ENCODE measurements around the gene CAPN10. TPM values are rescaled to one million over a fixed set of nuclear protein-coding genes. Genes with fewer than 3 reads are reported as not detected.

Gene CAPN10
- total RNA-seq, 1 experiment from 2014 or later: 31.2 TPM

DNA sequence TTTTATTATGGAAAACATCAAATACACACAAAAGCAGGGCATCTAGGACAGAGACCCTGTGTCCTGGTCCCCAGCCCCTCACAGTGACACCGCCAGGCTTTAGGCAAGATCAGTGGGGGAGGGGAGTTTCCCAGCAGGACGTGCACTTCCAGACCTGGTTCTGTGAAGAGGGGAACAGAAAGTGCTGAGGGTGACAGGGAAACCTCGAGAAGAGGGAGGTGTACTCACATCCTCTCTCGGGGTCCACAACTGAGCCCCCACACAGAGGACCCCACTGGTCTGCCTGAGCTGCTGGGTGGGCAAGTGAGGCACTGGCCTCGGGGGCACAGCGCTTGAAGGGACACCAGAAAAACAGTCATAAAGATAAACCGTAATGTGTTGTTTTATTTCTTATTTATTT, 34.3 kb downstream of the CAPN10 start:
- DNase-seq (ENCODE audit: low read depth): no peak

DNA sequence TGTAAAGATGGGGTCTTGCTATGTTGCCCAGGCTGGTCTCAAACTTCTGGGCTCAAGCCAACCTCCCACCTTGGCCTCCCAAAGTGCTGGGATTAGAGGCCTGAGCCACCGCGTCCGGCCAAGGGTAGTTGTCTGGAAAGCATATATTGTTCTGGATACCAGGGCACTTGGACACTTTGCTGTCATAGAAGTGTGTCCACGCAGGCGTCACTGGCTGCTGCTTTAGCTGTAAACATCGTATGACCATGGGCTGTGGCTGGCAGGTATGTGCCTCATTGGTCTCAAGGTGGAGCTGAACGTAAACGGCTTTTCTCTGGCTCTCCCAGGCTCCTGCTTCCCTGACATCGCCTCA, 35.5 kb downstream of the CAPN10 start:
- DNase-seq (ENCODE audit: low read depth): no peak

DNA sequence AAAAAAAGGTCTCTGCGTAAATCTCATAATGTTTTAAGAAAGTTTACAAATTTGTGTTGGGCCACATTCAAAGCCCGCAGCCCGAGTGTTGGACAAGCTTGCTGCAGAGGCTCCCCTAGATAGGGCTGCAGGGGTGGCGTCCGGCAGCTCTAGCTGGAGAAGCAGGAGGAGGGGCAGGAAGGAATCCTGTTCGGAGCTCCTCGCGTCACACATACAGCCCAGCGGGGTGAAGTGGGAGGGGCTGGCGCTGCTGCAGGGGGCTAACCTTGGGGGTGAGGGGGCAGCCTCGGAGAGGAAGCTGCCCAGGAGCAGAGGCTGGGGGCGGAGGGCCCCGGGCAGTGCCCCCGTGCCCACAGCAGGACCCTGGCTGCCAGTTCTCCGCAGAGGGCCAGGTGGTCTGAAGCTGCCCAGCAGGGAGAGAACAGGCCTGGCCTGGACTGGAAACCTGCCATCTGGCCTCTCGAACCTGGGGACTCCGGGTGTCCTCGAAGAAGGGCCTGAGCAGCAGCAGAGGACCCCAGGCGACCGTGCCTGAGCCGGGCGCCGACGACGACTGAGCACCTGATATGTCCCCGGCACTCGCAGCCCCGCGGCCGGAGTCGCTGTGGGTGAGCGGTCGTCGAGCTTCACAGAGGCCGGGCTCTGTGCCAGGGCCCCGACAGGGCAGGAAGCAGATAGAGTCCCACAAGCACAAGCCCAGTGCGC, 36.1 kb downstream of the CAPN10 start:
- DNase-seq (ENCODE audit: low read depth): no peak

DNA sequence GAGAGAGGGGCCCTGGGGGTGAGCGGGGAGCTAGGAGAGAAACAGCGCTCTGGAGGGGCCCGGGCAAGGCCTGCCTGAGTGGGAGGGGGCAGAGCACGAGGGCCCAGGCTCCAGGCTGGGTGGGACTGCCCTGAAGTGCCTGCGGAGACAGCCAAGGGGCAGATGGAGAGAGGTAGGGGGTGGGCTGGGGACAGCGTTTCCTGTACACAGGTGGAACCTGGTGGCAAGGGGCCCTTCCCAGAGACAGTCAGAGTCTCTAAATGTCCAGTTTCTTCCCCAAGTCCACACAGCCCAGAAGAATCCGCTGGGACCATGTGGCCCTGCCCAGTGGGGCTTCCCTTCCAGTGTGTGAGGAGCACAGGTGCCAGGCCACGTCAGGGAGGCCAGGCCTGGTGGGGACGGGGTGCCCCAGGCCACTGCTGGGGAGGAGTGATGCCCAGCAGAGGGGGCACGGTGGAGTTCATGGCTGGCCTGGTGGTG, 37.0 kb downstream of the CAPN10 start:
- no peak for DNase-seq (ENCODE audit: low read depth)

DNA sequence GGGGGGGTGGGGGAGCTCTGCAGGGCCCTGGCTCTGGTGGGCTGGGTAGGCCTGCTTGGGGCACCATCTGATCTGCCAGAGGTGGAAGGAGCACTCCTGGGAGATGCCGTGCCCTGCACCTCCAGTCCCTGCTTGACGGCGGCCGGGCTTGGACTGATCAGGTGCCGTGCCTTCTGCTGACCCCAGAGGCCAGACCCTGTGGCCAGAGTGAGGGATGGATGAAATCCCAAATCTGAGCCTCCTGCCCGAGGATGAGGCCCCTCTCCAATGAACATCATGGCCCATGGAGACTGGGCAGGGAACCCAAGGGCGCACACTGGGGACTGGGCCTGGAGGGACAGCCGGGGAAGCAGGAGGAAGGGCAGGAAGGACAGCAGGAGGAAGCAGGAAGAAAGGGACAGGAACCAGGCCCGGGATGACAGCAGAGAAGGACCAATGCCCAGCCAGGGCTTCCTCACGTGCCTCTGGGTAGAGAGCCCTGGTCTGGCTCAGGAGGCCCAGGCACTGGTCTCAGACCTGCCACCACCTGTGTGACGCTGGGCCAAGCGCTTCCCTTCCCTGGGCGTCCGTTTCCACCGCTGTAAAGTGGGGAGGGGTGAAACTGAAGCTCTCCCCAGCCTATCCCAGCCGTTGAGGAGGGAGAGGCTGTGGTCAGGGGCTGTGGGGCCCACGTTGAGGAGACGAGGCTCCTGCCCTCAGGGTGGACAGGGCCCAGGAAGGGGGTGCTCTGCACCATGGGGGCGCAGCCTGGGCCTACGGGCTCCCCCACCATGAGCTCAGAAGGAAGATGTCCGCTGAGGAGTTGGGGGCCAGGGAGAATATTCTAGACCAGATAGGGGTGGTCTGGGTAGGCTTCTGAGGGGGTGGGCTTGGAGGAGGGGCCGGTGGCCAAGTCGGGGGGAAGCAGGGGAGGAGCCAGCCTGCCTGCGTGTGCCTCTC, 37.7 kb downstream of the CAPN10 start:
- DNase-seq (ENCODE audit: low read depth): no peak

DNA sequence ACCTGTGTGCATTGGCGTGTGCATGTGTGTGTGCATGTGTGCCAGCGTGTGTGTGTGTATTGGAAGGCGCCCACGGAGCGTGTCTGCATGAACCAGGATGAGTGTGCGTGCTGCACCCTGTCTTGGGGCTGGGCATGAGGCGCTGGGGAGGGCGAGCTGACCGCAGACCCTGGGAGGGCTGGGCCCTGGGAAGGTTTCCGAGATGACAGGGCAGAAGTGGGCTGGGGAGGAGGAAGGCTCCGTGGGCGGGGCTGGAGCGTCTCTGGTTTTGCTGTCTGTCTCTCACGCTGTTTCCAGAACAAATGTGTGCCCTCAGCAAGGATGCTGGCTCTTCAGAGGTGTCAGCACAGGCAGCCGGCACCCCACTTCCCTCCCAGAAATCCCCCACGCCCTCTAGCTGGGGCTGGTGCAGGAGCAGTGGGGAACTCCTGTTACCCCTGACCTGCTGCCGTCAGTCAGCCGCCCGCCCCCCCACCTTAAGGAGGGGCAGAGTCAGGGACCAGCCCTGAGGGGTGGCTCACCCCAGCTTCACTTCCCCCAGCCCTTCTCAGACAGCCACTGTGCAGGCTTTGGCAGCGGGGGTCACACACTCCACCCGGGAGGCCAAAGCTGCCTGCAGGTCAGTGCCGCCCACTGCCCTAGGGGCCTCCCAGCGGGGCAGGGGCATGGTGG, 38.6 kb downstream of the CAPN10 start, which contains the start of gene GPR35:
Gene GPR35, plus strand, starts transcription at position 531 of the 672 bp plus-strand sequence. CDS start 4,473 bp downstream, outside the sequence.
- DNase-seq (ENCODE audit: low read depth): peak; percentile 68

DNA sequence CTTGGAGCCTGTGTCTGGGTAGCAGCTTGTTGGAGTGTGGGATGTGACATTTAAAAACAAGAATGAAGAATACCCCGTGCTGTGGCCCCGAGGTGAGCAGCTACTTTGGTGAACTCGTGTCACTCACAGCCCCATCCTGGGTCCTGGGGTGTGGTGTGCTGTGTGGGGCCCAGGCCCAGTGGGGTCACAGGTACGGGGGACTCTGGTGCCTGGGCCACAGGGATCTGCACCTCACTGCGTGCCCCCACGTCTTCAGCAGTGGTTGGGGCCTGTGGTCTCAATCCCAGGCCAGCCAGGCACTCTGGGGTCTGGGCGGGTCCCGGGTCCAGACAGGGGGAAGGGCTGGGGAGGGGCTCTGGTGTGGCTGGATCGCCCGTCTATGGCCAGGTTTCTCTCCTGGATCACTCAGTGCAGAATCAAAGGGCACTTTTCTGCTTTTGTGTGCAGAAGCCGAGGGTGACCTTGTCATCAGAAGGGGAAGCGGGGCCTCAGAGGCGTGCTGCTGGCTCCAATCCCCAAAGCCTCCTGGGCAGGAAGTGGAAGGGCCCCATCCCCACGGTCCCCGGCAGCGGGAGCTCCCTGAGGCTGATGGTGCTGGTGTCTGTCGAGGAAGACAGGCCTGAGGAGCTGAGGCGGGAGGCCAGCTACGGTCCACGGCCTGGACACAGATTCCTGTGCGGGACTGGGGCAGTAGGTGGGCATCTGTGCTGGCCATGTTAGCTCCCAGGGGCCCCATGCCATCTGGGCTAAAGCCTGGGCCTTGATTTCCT, 40.2 kb downstream of the CAPN10 start:
- no peak for DNase-seq (ENCODE audit: low read depth)

DNA sequence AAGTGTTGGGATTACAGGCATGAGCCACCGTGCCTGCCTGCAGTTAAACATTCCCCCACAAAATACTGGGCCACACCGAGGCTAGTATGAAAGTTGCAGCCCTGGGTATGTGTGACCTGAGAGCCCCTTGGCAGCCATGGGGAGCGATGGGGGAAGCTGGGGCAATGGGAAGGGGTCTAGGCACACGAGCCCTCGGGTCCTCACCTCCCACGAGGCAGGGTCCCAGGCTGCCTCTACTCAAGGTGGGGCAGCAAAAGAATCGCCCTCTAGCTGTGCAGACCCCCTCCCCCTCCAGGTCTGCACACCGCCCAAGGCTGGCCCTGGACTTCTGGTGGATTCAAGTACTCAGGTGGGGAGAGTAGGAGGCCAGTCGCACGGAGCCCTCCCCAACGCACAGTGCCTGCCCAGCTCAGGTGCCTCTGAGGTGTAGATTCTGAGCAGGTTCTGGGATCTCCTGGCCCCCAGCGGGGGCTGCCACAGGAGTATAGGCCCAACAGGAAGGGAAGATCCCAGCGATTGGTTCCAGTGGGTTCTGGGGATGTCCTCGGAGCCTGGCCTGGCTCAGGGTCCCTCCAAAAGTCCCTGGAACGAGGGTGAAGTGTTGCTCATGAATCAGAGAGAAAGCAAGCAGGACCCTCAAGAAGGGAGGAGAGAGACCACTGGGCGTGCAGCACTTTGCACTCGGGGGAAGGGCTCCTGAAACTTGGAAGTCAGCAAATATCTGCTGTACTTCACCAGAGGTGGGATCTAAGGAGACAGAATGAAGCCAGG, 41.4 kb downstream of the CAPN10 start:
- DNase-seq (ENCODE audit: low read depth): no peak

DNA sequence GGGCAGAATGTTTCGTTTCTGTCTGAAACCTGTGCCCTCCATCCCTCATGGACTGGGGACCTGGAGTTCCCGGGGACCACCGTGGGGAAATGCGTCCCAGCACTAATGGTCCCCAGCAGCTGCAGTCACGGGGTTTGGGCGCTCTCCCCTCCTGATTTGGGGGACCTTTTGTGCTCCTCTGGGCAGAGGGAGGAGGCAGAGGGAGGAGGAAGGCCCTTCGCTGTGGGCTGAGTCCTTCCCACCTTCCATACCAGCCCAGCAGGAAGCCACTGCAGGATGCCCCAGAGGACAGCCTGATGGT, 41.9 kb downstream of the CAPN10 start:
- DNase-seq (ENCODE audit: low read depth): no peak

DNA sequence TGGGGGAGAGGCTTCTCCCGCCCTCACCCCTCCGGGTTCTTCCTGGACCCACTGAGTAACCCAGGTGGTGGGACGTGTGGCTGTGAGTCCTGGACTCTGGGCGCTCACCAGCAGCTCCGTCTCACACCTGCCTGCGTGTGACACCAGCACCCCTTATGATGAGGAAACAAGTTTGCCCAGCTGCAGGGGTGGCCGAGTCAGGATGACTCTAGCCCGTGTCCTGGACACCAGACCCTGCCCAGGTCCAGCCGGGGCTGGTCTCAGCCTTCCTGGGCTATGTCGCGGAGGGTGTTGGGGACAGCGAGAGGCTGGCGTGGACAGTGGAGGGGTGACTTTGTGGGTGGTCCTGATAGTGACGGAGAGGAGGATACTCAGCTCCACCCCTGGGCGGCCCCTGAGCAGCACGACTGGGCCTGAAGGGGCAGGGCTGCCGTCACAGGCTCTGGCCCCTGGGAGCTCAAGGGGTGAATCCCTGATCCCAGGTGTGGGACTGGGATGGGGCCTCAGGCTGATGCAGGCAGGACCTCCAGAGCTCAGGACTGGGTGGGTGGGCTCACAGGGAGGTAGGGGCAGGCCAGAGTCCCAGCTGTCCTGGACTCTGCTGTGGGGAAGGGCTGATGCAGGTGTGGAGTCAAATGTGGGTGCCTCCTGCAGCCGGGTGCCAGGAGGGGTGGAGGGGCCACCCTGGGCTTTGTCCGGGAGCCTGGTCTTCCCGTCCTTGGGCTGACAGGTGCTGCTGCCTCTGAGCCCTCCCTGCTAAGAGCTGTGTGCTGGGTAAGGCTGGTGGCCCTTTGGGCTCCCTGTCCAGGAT, 42.5 kb downstream of the CAPN10 start:
- no peak for DNase-seq (ENCODE audit: low read depth)

DNA sequence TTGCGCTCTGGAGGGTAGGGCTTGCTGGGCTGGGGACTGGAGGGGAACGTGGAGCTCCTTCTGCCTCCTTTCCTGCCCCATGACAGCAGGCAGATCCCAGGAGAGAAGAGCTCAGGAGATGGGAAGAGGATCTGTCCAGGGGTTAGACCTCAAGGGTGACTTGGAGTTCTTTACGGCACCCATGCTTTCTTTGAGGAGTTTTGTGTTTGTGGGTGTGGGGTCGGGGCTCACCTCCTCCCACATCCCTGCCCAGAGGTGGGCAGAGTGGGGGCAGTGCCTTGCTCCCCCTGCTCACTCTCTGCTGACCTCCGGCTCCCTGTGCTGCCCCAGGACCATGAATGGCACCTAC, 43.1 kb downstream of the CAPN10 start:
- DNase-seq (ENCODE audit: low read depth): no peak

DNA sequence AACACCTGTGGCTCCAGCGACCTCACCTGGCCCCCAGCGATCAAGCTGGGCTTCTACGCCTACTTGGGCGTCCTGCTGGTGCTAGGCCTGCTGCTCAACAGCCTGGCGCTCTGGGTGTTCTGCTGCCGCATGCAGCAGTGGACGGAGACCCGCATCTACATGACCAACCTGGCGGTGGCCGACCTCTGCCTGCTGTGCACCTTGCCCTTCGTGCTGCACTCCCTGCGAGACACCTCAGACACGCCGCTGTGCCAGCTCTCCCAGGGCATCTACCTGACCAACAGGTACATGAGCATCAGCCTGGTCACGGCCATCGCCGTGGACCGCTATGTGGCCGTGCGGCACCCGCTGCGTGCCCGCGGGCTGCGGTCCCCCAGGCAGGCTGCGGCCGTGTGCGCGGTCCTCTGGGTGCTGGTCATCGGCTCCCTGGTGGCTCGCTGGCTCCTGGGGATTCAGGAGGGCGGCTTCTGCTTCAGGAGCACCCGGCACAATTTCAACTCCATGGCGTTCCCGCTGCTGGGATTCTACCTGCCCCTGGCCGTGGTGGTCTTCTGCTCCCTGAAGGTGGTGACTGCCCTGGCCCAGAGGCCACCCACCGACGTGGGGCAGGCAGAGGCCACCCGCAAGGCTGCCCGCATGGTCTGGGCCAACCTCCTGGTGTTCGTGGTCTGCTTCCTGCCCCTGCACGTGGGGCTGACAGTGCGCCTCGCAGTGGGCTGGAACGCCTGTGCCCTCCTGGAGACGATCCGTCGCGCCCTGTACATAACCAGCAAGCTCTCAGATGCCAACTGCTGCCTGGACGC, 43.6 kb downstream of the CAPN10 start:
- no peak for DNase-seq (ENCODE audit: low read depth)

DNA sequence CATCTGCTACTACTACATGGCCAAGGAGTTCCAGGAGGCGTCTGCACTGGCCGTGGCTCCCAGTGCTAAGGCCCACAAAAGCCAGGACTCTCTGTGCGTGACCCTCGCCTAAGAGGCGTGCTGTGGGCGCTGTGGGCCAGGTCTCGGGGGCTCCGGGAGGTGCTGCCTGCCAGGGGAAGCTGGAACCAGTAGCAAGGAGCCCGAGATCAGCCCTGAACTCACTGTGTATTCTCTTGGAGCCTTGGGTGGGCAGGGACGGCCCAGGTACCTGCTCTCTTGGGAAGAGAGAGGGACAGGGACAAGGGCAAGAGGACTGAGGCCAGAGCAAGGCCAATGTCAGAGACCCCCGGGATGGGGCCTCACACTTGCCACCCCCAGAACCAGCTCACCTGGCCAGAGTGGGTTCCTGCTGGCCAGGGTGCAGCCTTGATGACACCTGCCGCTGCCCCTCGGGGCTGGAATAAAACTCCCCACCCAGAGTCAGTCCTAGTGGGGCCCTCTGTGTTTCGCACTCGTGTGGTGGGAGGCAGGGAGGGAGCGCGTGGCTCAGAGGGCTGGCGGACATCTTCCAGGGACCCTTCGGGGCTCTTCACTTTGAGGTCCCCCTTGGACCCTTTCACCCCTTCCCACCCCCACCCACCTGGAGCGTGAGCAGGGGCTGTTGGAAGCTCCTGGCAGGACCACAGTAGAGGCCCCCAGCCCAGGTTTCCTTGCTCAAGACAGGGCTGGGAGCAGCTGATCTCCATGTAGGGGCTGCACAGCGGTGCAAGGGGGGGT, 44.4 kb downstream of the CAPN10 start:
- DNase-seq (ENCODE audit: low read depth): no peak

DNA sequence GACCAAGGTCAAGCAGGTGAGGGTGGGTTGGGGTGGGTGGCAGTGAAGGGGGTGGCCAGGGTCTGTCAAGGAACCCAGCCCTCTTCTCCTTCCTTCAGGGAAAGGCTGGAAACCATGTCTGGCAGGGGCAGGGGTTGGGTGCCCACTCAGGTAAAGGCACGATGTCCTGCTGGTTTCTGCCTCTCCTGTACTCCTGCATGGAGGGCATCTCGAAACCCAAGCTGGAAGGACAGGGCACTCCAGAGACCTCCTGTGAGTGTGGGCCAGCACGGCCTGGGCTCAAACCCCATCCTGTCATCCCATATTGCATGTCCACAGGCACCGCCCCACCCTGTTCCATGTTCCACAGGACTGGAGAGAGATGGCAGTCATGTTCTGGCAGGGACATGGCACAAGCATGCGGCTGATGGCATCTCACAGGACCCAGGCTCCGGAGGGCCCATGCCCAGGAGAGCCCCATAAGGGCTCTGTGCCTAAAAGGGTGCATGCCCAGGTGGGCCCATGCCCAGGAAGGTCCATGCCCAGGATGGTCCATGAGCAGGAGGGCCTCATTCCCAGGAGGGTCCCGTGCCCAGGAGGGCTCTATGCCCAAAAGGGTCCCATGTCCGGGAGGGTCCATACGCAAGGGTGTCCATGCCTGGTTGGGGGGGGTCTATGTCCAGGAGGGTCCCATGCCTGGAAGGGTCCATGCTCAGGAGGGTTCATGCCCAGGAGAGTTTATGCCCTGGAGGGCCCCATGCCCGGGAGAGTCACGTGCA, 45.2 kb downstream of the CAPN10 start:
- no peak for DNase-seq (ENCODE audit: low read depth)

DNA sequence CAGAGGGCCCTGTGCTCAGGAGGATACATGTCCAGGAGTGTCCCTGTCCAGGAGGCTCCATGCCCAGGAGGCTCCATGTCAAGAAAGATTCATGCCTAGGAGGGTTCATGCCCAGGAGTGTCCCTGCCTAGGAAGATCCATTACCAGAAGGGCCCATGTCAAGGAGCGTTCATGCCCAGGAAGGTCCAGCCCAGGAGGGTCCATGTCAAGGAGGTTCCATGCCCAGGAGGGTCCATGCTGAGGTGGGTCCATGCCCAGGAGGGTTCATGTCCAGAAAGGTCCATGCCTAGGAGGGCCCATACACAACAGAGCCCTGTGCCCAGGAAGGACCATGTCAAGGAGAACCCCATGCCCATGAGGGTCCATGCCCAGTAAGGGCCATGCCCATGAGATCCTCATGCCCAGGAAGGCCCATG, 45.8 kb downstream of the CAPN10 start:
- no peak for DNase-seq (ENCODE audit: low read depth)

DNA sequence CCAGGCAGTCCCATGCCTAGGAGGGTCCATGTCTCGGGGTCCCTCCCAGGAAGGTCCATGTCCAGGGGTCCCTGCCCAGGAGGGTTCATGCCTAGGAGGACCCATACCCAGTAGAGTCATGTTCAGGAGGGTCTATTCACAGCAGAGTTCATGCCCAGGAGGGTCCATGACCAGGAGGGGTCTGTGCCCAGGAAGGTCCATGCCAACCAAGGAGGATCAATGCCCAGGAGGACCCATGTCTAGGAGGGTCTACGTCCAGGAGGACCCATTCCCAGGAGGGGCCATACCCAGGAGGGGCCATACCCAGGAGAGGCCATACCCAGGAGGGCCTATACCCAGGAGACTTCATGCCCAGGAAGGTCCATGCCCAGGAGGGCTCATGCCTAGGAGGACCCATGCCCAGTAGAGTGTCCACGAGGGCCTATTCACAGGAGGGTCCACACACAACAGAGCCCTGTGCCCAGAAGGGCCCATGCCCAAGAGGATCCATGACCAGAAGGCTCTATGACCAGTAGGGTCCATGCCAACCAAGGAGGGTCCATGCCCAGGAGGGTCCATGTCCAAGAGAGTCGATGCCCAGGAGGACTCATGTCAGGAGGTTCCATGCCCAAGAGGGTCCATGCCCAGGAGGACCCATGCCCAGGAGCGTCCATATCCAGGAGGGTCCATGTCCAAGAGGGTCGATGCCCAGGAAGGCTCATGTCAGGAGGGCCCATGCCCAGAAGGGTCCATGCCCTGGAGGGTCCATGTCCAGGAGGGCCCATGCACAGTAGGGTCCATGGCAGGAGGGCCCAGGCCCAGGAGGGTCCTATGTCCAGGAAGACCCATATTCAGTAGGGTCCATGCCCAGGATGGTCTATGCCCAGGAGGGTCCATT, 48.8 kb downstream of the CAPN10 start:
- DNase-seq (ENCODE audit: low read depth): no peak

All from HT1080 (cell line).